ENCODE results near the gene WWC1. TPM values are rescaled to one million over a fixed set of nuclear protein-coding genes. Genes with fewer than 3 reads are reported as not detected.

WWC1 gene
- total RNA-seq, 2 experiments from 2014 or later: not detected

DNA sequence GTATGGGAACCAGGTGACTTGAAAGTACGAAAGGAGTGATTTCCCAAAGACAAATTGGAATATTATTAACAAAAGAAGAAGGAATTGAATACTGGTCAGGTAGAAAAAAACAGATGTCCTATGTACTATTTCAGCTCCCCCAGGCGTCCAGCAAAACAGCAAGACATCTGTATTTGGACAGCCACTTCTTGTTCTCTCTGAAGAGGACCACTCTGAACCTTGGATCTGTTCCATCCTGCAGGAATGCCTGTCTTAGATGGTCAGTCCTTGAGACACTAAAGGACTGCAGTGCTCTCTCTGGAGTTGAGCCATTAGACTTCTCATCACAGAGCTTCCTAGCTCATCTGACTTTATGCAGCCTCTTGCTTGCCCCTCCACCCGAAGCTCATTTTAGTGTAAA lies 120.4 kb downstream of the WWC1 start:
- POLR2A ChIA-PET: no interaction called here
- H3K4me3 ChIP-seq (ENCODE audit: low read depth, low read length, poor library complexity, severe bottlenecking): no peak overlapping the region
- intact Hi-C loops (cut with micrococcal nuclease; ENCODE audit: unreplicated experiment): no loop called here
- no peak overlapping the region for H2AFZ ChIP-seq (ENCODE audit: low read length)
- H3K36me3 ChIP-seq (ENCODE audit: insufficient read depth, low read length): no peaks in the 10 kb centered on the region
- no peaks in the 10 kb centered on the region for H4K20me1 ChIP-seq (ENCODE audit: insufficient read depth, low read length)
- H3K9me3 ChIP-seq (ENCODE audit: low read length): no peaks in the 10 kb centered on the region
- no TSS peak for BruUV-seq (replicated peaks)
- TF ChIP-seq, protein P1, sequence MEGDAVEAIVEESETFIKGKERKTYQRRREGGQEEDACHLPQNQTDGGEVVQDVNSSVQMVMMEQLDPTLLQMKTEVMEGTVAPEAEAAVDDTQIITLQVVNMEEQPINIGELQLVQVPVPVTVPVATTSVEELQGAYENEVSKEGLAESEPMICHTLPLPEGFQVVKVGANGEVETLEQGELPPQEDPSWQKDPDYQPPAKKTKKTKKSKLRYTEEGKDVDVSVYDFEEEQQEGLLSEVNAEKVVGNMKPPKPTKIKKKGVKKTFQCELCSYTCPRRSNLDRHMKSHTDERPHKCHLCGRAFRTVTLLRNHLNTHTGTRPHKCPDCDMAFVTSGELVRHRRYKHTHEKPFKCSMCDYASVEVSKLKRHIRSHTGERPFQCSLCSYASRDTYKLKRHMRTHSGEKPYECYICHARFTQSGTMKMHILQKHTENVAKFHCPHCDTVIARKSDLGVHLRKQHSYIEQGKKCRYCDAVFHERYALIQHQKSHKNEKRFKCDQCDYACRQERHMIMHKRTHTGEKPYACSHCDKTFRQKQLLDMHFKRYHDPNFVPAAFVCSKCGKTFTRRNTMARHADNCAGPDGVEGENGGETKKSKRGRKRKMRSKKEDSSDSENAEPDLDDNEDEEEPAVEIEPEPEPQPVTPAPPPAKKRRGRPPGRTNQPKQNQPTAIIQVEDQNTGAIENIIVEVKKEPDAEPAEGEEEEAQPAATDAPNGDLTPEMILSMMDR (conservative IDR thresholded peaks at IDR 0.05; ENCODE audit: low read length): no peak
- H3K9me2 ChIP-seq (ENCODE audit: insufficient read depth, low read length): no peaks in the 10 kb centered on the region
- DNase-seq (ENCODE audit: low spot score): no peak
- H3K27ac ChIP-seq (ENCODE audit: low read depth, low read length, poor library complexity, severe bottlenecking): no peak overlapping the region
- no peaks in the 10 kb centered on the region for H3K79me2 ChIP-seq (ENCODE audit: insufficient read depth, low read depth, low read length)
- no peak overlapping the region for H3K4me2 ChIP-seq (ENCODE audit: low read length)
- CTCF ChIA-PET (ENCODE audit: unreplicated experiment): interaction anchor here (0.5 kb wide), 1 partner anchor 332 kb away, joined by 4 read pairs; no protein-coding TSS in a partner anchor
- no peaks in the 10 kb centered on the region for H3K4me1 ChIP-seq (ENCODE audit: insufficient read depth, low read length, poor library complexity, severe bottlenecking)

DNA sequence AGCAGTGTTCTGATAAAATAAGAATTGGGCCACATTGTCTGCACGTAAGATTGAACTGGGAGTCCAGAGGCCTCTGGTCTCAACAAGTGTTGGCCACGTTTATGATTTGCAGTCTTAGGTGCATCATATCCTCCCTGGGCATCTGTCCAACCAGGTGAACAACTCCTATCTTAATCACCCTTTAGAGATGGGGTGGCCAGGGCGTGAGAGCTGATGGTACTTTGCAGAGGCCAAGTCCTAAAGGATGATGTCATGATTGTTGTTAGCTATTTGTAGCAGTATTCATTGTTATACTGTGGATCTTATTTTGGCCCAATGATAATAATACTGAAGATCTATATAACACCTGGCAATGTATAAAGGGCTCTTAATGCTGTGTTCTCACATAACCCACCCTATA lies 121.6 kb downstream of the WWC1 start:
- H3K4me2 ChIP-seq (ENCODE audit: low read length): no peak overlapping the region
- H3K9me3 ChIP-seq (ENCODE audit: low read length): no peaks in the 10 kb centered on the region
- no peak overlapping the region for H3K27ac ChIP-seq (ENCODE audit: low read depth, low read length, poor library complexity, severe bottlenecking)
- no peak overlapping the region for H3K4me3 ChIP-seq (ENCODE audit: low read depth, low read length, poor library complexity, severe bottlenecking)
- H3K79me2 ChIP-seq (ENCODE audit: insufficient read depth, low read depth, low read length): no peaks in the 10 kb centered on the region
- no TSS peak for BruUV-seq (replicated peaks)
- no peaks in the 10 kb centered on the region for H3K9me2 ChIP-seq (ENCODE audit: insufficient read depth, low read length)
- POLR2A ChIA-PET: no interaction called here
- H4K20me1 ChIP-seq (ENCODE audit: insufficient read depth, low read length): no peaks in the 10 kb centered on the region
- TF ChIP-seq, protein P1 (conservative IDR thresholded peaks at IDR 0.05; ENCODE audit: low read length): no peak
- no peak for TF ChIP-seq EZH2phosphoT487 (IDR thresholded peaks at IDR 0.05; ENCODE audit: borderline replicate concordance, low read depth, low read length)
- CTCF ChIA-PET (ENCODE audit: unreplicated experiment): no interaction called here
- H2AFZ ChIP-seq (ENCODE audit: low read length): no peak overlapping the region
- DNase-seq (ENCODE audit: low spot score): no peak
- no peaks in the 10 kb centered on the region for H3K36me3 ChIP-seq (ENCODE audit: insufficient read depth, low read length)
- no peaks in the 10 kb centered on the region for H3K4me1 ChIP-seq (ENCODE audit: insufficient read depth, low read length, poor library complexity, severe bottlenecking)
- intact Hi-C loops (cut with micrococcal nuclease; ENCODE audit: unreplicated experiment): no loop called here

DNA sequence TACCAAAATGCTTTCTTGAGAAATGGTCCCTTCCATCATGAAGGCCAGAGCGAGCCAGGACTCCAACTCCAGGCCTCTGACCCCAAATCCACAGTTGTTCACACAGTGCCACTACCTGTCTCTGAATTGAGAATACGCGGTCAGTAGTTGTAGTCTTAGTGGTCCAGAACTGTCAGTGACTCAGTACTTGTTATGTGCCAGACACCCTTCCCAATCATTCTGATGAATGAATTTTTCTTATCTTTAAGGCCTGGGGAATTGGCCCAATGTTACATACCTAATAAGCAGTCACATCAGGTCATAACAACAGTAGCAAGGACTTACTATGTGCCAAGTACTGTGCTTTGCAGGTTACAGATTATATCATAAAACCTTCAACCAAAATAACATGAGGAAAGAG lies 122.2 kb downstream of the WWC1 start:
- no peak overlapping the region for H3K4me2 ChIP-seq (ENCODE audit: low read length)
- no peak overlapping the region for H3K4me3 ChIP-seq (ENCODE audit: low read depth, low read length, poor library complexity, severe bottlenecking)
- TF ChIP-seq, protein P1 (conservative IDR thresholded peaks at IDR 0.05; ENCODE audit: low read length): no peak
- TF ChIP-seq EZH2phosphoT487 (IDR thresholded peaks at IDR 0.05; ENCODE audit: borderline replicate concordance, low read depth, low read length): no peak
- H2AFZ ChIP-seq (ENCODE audit: low read length): no peak overlapping the region
- H3K27ac ChIP-seq (ENCODE audit: low read depth, low read length, poor library complexity, severe bottlenecking): no peak overlapping the region
- no peaks in the 10 kb centered on the region for H3K36me3 ChIP-seq (ENCODE audit: insufficient read depth, low read length)
- H4K20me1 ChIP-seq (ENCODE audit: insufficient read depth, low read length): no peaks in the 10 kb centered on the region
- POLR2A ChIA-PET: no interaction called here
- no peaks in the 10 kb centered on the region for H3K4me1 ChIP-seq (ENCODE audit: insufficient read depth, low read length, poor library complexity, severe bottlenecking)
- CTCF ChIA-PET (ENCODE audit: unreplicated experiment): no interaction called here
- intact Hi-C loops (cut with micrococcal nuclease; ENCODE audit: unreplicated experiment): no loop called here
- H3K79me2 ChIP-seq (ENCODE audit: insufficient read depth, low read depth, low read length): no peaks in the 10 kb centered on the region
- BruUV-seq (replicated peaks): no TSS peak
- no peaks in the 10 kb centered on the region for H3K9me2 ChIP-seq (ENCODE audit: insufficient read depth, low read length)
- DNase-seq (ENCODE audit: low spot score): no peak
- no peaks in the 10 kb centered on the region for H3K9me3 ChIP-seq (ENCODE audit: low read length)
